ENCODE measurements around the gene CPSF4L.

- TF ChIP-seq CTCF (IDR thresholded peaks at IDR 0.05) (no peak), POLR2A (IDR thresholded peaks at IDR 0.05) (no peak)
Measured at GRCh38 chr17:73288534-73289302, 27.0 kb upstream of the CPSF4L start.

Data from heart left ventricle (tissue), 13 donors.